ENCODE results near the gene ROR2.
A peak's percentile ranks its signal among the peaks of the same experiment; 100 is the strongest.
"Not testable (repeated sequence)": the region's sequence is repeated elsewhere in the genome, so short reads cannot be mapped to it uniquely, and the experiment has no call there.

Gene ROR2

GRCh38 chr9:91920630-91921350 lies 29.2 kb downstream of the ROR2 start:
- no peak for DNase-seq

GRCh38 chr9:91919621-91920020 lies 30.4 kb downstream of the ROR2 start:
- no peak for DNase-seq

GRCh38 chr9:91917436-91917835 lies 32.6 kb downstream of the ROR2 start:
- no peak for DNase-seq

- DNase-seq, result no peak
Measured at GRCh38 chr9:91915524-91916263, 34.3 kb downstream of the ROR2 start.

- DNase-seq, result no peak
Measured at GRCh38 chr9:91914937-91915336, 35.1 kb downstream of the ROR2 start.

- no peak for DNase-seq
Measured at GRCh38 chr9:91914404-91914803, 35.6 kb downstream of the ROR2 start.

GRCh38 chr9:91913986-91914385 lies 36.0 kb downstream of the ROR2 start:
- no peak for DNase-seq

GRCh38 chr9:91913096-91913495 lies 36.9 kb downstream of the ROR2 start:
- no peak for DNase-seq

- no peak for DNase-seq
Measured at GRCh38 chr9:91911657-91912056, 38.4 kb downstream of the ROR2 start.

- not testable (repeated sequence) for DNase-seq
Measured at GRCh38 chr9:91909256-91909655, 40.8 kb downstream of the ROR2 start.

- DNase-seq, result no peak
Measured at GRCh38 chr9:91908746-91909145, 41.3 kb downstream of the ROR2 start.

GRCh38 chr9:91908293-91908623 lies 41.8 kb downstream of the ROR2 start:
- no peak for DNase-seq

GRCh38 chr9:91907484-91908292 lies 42.3 kb downstream of the ROR2 start:
- DNase-seq, result no peak

GRCh38 chr9:91905991-91906469 lies 44.0 kb downstream of the ROR2 start:
- no peak for DNase-seq

GRCh38 chr9:91905237-91905650 lies 44.8 kb downstream of the ROR2 start:
- DNase-seq, result no peak

GRCh38 chr9:91904588-91905236 lies 45.3 kb downstream of the ROR2 start:
- no peak for DNase-seq

GRCh38 chr9:91903126-91903911 lies 46.7 kb downstream of the ROR2 start:
- DNase-seq, result no peak

GRCh38 chr9:91902475-91903125 lies 47.4 kb downstream of the ROR2 start:
- DNase-seq, result no peak

- no peak for DNase-seq
Measured at GRCh38 chr9:91900797-91901177, 49.2 kb downstream of the ROR2 start.

GRCh38 chr9:91900055-91900796 lies 49.8 kb downstream of the ROR2 start:
- peak; percentile 25 to 43 for DNase-seq

- no peak for DNase-seq
Measured at GRCh38 chr9:91899594-91899993, 50.4 kb downstream of the ROR2 start.
